HG03064 (cell line): ENCODE results near the gene MRTO4.

Experiments used
- ATAC-seq: cut with Tn5 transposase; IDR thresholded peaks from one replicate; pipeline ENCODE4 v1.9.1; 2021; ENCODE audit warnings: low read depth; ENCODE audit not compliant: unreplicated experiment

MRTO4 gene

GRCh38 chr1:19308509-19308907 is 56.9 kb downstream of the MRTO4 start:
- no peak for ATAC-seq

- no peak for ATAC-seq
Measured at GRCh38 chr1:19309123-19309813, 57.7 kb downstream of the MRTO4 start.
